NCI-H226 (cell line): ENCODE data around the gene POTEF.
"Not testable (repeated sequence)": the region's sequence is repeated elsewhere in the genome, so short reads cannot be mapped to it uniquely, and the experiment has no call there.

Experiments used
- DNase-seq: peaks from one replicate; pipeline ENCODE4 v3.0.0-alpha.2; 2015

The POTEF gene

GRCh38 chr2:130129120-130129829 lies at the start of gene POTEF:
Gene POTEF, minus strand, starts transcription at chr2:130129222. Its CDS starts 8,707 bp downstream, at chr2:130120515.
- not testable (repeated sequence) for DNase-seq

- not testable (repeated sequence) for DNase-seq
These were observed 45.8 kb upstream of the POTEF start for GRCh38 chr2:130174866-130175265.

DNA sequence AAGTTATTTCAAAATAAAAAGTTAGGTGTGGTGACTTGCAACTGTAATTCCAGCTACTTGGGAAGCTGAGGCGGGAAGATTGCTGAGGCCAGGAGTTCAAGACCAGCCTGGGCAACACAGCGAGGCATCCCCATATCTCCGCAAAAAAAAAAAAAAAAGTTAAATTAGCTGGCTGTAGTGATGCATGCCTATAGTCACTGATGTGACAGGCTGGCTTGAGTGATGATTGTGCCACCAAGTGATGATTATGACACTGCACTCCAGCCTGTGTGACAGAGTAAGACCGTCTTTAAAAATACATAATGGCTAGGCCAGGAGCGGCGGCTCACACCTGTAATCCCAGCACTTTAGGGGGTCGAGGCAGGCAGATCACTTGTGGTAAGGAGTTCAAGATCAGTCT lies 40.9 kb upstream of the POTEF start:
- DNase-seq = no peak

GRCh38 chr2:130169163-130169562 lies 40.1 kb upstream of the POTEF start:
- DNase-seq = not testable (repeated sequence)

DNA sequence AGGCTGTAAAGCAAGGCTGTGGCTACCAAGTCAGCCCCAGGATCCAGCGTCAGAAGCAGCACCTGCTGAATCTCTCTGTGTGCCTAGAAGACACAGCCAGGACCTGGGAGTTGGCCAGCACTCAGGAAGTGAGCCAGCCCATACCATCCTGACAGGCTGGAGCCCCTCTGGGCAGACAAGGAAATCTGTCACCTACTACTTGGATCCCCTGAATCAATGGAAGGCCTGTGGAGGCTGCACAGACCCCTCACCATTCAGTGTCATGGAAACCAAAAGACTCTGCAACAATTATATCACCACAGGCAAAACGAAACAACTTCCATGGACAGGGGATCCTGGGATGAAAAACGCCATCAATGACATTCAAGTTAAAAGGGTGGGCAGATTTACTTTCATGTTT lies 37.6 kb upstream of the POTEF start:
- not testable (repeated sequence) for DNase-seq

DNA sequence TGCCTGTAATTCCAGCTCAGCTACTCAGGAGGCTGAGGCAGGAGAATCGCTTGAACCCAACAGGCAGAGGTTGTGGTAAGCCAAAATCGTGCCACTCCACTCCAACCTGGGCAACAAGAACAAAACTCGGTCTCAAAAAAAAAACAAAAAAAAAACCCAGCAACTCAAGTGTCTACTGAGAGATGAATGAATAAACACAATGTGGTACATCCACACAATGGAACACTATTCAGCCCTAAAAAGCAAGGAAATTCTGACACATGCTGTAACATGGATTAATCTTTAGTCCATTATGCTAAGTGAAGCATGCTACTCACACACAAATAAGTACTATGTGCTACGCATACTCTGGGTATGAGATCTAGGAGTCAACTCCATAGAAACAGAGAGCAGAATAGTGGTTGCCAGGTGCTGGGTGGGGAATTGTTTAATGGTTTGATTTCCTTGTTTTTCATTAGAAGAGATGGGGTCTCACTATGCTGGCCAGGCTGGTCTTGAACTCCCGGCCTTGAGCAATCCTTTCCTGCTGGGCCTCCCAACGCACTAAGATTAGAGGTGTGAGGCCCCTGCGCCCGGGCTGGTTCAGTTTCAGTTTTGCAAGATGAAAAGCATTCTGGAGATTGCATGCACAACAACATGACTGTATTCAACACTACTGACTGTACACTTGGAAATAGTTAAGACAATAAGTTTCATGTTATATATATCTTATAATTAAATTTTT lies 36.4 kb upstream of the POTEF start:
- no peak for DNase-seq

DNA sequence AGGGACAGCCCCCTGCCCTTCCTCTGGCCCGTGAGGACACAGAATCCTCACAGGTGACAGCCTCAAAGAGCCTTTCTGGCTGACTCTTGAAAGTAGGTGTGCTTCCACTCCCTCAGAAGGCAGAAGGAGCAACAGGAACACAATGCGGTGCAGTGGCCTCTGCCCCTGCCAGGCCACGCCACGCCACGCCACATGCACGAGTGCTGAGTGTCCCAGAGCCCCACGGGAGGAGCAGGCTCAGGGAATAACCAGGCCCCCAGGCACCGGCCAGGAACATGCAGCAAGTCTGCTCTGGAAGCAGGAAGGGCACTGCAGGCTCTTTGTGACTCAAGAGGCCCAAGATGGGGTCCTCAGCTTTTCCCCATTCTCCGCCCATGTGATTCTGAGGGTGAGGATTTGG lies 33.9 kb upstream of the POTEF start:
- DNase-seq = no peak

DNA sequence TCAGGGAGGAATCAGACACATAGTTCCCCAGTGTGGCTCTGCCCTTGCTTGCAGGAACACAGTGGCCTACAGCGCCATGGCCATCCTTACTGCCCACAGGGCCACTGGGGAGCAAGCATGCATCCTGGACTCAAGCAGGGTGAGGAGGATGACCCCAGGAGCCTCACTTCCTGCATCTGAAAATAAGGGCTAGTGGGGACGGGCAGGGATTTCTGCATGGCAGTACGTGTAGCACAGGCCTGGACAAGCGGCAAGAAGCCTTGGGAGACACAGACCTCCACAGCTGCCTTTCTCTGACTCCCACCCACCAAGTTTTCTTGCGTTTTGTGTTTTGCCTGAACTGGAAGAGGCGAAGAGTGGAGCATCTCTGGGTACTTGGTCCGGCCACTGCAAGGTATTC lies 33.5 kb upstream of the POTEF start:
- DNase-seq = not testable (repeated sequence)

DNA sequence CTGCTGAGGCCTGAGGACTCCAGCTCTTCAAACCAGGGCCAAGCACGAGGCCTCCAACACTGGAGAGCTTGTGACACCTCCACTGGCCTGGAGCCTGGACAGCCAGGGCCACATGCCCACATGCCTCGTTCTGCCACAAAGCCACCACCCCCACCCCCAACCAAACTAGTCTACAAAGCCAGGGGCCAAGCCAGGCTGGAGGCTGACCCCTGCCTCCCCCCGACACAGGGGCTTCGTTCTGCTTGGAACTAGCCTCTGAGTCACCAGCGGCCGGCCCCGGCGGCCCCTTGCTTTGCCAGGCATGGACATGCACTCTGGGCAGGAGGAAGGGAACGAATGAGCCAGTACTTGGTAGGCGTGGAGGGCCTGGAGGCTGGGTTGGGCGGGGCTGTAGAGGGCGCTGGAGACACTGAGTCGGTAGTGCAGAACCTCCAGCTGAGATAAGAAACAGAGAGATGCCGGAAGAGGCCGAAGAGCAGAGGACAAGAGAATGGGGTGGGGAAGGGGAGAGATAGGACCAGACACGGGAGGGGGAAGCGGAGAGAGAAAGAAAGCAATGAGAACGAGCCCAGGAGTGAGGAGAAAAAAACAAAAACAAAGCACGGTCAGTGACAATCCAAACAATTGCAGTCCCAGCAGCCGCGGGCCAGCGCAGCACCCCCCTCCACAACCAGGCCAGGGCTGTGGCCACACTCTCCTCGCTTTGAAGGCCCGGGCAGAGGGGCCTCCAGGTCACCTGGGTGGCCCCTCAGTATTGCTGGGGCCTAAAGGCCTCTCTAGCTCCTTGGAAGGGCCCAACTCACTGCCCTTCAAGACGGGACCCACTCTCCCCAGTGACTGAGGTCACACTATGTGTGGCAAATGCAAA lies 32.0 kb upstream of the POTEF start:
- DNase-seq = not testable (repeated sequence)

- no peak for DNase-seq
These were observed 31.1 kb upstream of the POTEF start for GRCh38 chr2:130160131-130160530.

GRCh38 chr2:130159376-130159775 lies 30.4 kb upstream of the POTEF start:
- not testable (repeated sequence) for DNase-seq

- no peak for DNase-seq
These were observed 29.6 kb upstream of the POTEF start for GRCh38 chr2:130158631-130159030.

DNA sequence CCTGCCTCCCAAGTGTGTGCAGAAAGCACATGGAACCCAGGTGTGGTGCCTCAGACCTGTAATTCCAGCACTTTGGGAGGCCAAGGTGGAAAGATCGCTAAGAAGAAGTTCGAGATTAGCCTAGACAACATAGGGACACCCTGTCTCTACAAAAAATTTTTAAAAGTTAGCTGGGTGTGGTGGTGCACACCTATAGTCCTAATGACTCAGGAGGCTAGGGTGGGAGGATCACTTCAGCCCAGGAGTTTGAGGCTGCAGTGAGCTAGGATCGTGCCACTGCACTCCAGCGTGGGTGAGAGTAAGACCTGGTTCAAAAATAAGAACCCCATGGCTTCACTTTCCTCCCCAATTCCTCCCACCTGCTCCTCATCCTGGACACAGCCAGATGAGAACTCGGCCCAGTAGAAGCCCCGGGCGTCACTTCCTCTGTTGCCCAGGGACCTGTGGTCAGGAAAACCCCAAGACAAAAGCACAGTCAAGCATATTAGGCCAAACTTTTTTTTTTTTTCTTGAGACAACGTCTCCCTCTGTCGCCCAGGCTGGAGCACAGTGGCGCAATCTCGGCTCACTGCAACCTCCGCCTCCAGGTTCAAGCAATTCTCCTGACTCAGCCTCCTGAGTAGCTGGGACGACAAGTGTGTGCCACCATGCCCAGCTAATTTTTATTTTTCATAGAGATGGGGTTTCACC lies 28.9 kb upstream of the POTEF start:
- not testable (repeated sequence) for DNase-seq

GRCh38 chr2:130157354-130157753 lies 28.3 kb upstream of the POTEF start:
- DNase-seq = not testable (repeated sequence)

GRCh38 chr2:130156624-130157004 lies 27.6 kb upstream of the POTEF start:
- no peak for DNase-seq

GRCh38 chr2:130155956-130156623 lies 27.1 kb upstream of the POTEF start:
- not testable (repeated sequence) for DNase-seq

DNA sequence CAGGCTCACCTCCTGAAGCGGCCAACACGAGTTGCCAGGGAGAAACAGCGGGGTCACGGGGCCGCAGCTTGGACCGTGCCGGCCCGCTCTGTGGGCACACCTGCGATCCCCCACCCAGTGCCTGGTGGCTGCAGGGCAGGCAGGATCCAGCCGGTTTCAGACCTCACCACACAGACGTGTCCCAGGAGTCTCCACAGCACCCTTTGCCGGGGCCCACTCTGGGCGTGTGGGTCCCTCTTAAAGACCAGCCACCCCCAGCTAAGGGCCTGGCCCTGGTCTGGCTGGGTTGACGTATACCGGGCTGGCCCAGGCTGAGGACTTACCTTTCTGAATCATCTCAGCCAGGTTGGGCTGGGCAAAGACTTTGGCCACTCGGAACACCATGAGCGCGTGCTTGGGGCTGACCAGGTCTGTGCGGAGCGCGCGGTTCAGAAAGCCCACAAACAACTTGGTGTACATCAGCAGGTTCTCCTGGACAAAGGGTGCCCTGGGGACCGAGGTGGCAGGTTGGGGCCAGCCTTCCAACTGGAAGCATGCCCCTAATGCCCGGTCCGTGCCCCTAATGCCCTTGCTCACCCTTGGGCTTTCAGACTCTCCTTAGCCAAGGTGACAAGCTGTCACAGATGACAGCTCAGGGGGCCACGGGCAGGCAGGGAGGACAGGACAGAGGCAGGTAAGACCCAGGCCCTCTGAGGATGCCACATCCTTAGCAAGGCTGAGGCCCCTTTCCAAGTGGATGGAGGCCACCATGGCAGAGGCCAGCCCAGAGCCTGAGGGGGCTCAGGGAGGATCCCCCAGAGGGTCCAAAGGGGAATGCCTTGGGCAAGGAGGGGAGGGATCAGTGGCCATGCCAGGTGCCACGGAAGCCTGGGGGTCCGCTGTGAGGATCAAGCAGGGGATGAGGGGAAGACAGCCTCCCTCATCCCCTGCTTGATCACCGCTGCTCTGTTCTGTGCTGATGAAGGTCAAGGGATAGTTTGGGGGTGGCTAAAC lies 26.0 kb upstream of the POTEF start:
- no peak for DNase-seq

- not testable (repeated sequence) for DNase-seq
These were observed 25.4 kb upstream of the POTEF start for GRCh38 chr2:130154423-130154770.

- not testable (repeated sequence) for DNase-seq
These were observed 24.9 kb upstream of the POTEF start for GRCh38 chr2:130153721-130154422.
